Upper lobe of right lung (tissue), 1 donor: ENCODE results near the gene RAD51B. TPM values are rescaled to one million over a fixed set of nuclear protein-coding genes. Genes with fewer than 3 reads are reported as not detected.

Experiments used
- ATAC-seq: fragments of 200-7000 bp; cut with Tn5 transposase; one replicate; pipeline ENCODE4 v1.9.1; 2020; ENCODE audit warnings: mild to moderate bottlenecking, moderate library complexity
- DNase-seq: peaks from one replicate; pipeline ENCODE4 v3.0.0-alpha.2; 2020
- H3K27ac ChIP-seq: fragments of 200-600 bp; one replicate; pipeline ENCODE4 v1.8.0; 2022
- H3K27me3 ChIP-seq: fragments of 200-600 bp; one replicate; pipeline ENCODE4 v1.8.0; 2022; ENCODE audit warnings: mild to moderate bottlenecking
- H3K36me3 ChIP-seq: fragments of 200-600 bp; one replicate; pipeline ENCODE4 v1.8.0; 2022
- H3K4me1 ChIP-seq: fragments of 200-600 bp; one replicate; pipeline ENCODE4 v1.8.0; 2022
- H3K4me3 ChIP-seq: fragments of 200-600 bp; one replicate; pipeline ENCODE4 v1.8.0; 2022; ENCODE audit warnings: mild to moderate bottlenecking
- H3K9me3 ChIP-seq: fragments of 200-600 bp; one replicate; pipeline ENCODE4 v1.8.0; 2022
- intact Hi-C: fragments of 100-400 bp; cut with DNase I; formaldehyde crosslinking; loops from one replicate; pipeline ENCODE4 v1.11.0; 2022
- total RNA-seq: library from RNA; stranded (reverse); fragmentation: NEBNext Ultra II Directional; extraction: Animal tissue kit (Norgen Biotek cat#: 25700); gene quantifications from one replicate; pipeline ENCODE4 v1.2.1, GENCODE V29; 2021
- TF ChIP-seq, protein P1 (sequence below): fragments of 200-600 bp; IDR thresholded peaks from one replicate; pipeline ENCODE4 v1.8.0; 2022; ENCODE audit warnings: antibody characterized with exemption
- donor health status: DM: no; HTN: yes; CAD: no; lungs with severe emphysema.

Gene RAD51B
- total RNA-seq, 1 donor from 2014 or later, result 11.5 TPM

DNA sequence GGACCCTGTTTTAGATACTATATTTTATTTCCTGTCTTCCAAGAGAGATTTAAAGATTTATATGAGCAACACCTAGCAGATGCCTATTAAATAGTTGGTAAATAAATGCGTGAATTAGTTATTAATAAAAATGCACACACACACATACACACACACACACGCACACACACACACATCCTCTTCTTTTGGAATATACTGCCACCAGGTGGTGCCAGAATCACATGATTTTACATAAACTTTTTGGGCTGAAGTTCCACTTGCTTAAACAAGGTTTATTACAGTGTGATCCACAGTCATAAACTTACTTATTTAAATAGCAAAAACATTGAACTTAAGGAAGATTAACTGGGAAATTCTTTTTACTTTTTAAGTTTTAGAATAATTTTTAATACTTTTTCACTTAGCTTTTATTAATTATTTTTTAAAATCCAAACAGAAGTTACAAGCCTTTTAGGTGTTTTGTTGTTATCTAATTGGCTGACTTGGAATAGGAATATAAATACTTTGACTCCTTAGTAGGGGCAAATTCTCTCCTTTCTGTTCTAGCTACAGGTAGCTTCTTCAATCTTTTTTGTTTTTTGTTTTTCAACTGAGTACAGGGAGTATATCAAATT, 17.5 kb downstream of the RAD51B start:
- no peak for DNase-seq

GRCh38 chr14:67846029-67846610, 26.5 kb downstream of the RAD51B start:
- ATAC-seq (peak; percentile 31), DNase-seq (no peak)
- Histone ChIP-seq H3K4me3 (no peak overlapping the region), H3K27ac (no peak overlapping the region), H3K27me3 (no peaks in the 10 kb centered on the region), H3K4me1 (no peaks in the 10 kb centered on the region), H3K9me3 (no peaks in the 10 kb centered on the region), H3K36me3 (no peaks in the 10 kb centered on the region)
- TF ChIP-seq, protein P1, sequence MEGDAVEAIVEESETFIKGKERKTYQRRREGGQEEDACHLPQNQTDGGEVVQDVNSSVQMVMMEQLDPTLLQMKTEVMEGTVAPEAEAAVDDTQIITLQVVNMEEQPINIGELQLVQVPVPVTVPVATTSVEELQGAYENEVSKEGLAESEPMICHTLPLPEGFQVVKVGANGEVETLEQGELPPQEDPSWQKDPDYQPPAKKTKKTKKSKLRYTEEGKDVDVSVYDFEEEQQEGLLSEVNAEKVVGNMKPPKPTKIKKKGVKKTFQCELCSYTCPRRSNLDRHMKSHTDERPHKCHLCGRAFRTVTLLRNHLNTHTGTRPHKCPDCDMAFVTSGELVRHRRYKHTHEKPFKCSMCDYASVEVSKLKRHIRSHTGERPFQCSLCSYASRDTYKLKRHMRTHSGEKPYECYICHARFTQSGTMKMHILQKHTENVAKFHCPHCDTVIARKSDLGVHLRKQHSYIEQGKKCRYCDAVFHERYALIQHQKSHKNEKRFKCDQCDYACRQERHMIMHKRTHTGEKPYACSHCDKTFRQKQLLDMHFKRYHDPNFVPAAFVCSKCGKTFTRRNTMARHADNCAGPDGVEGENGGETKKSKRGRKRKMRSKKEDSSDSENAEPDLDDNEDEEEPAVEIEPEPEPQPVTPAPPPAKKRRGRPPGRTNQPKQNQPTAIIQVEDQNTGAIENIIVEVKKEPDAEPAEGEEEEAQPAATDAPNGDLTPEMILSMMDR, result no peak
- intact Hi-C loops, result no loop called here

More for the DNA sequence above, 17.5 kb downstream of the RAD51B start:
- TF ChIP-seq, protein P1, result peak; percentile 56
- peak; percentile 89 for ATAC-seq
- H3K27ac ChIP-seq, result no peak overlapping the region
- no peaks in the 10 kb centered on the region for H3K27me3 ChIP-seq
- no peaks in the 10 kb centered on the region for H3K36me3 ChIP-seq
- no peaks in the 10 kb centered on the region for H3K9me3 ChIP-seq
- H3K4me3 ChIP-seq, result no peak overlapping the region
- no peaks in the 10 kb centered on the region for H3K4me1 ChIP-seq
- intact Hi-C loops, result no loop called here

DNA sequence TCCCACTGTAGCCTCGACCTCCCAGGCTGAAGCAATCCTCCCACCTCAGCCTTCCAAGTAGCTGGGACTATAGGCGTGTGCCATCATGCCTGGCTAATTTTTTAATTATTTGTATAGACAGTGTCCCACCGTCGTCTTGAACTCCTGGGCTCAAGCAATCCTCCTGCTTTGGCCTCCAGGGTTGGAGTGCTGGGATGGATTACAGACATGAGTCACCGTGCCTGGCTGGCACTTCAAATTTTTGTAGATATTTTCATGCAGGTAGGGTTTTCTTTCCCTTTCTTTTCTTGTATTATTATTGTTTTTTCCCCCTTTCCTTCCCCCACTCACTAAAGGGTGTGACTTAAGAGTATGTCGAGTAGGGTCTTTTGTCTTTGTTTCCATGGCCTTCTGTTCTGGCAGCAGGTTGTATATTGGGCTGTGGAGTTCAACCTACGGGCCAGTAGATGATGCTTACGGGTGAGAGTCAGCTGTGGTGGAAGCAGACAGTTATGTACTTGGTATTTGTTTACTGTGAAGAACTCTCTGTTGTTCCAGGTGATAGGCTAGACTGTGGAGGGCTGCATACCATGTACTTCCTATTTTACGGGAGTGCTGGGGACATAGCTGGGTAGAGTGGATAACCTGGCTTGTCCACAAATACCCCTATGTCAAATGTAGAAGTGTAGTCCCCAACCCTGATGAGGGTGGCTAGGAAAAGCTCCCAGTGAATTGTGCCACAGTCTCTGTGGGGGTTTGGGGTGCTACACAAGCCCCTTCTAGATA, 30.7 kb downstream of the RAD51B start:
- intact Hi-C loops, result no loop called here
- ATAC-seq, result no peak

DNA sequence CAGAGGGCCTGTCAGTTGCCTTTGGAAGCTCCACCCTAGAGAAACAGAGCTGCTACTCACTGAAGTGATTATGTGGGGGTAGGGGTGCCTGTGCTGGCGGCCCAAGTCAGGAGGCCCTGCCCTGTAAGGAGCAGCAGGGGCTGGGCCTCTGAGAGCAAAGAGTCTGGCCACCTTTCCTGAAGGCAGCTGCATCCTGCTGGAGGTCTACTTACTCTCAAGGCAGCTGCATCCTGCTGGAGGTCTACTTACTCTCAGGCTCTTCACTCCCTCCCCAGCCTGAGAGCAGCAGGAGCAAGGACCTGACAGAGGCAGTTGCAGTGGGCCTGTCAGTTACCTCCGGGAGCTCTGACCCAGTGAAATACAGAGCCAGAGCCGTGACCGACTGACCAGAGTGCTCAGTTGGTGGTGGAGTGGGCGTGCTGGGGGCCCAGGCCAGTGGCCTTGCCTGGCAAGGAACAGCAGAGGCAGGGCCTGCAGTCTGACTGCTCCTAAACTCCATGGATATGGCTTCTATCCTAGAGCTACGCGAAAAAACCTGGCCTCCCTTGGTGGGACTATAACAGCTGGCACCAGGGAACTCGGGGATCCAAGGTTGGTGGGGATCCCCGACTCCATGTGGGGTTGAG, 32.3 kb downstream of the RAD51B start:
- no peaks in the 10 kb centered on the region for H3K36me3 ChIP-seq
- H3K4me1 ChIP-seq, result no peaks in the 10 kb centered on the region
- H3K27me3 ChIP-seq, result no peaks in the 10 kb centered on the region
- ATAC-seq (no peak), DNase-seq (no peak)
- H3K27ac ChIP-seq, result no peak overlapping the region
- no peak overlapping the region for H3K4me3 ChIP-seq
- H3K9me3 ChIP-seq, result no peaks in the 10 kb centered on the region
- TF ChIP-seq, protein P1, result no peak
- intact Hi-C loops, result no loop called here

More for the DNA sequence above, 30.7 kb downstream of the RAD51B start:
- H3K4me3 ChIP-seq, result no peak overlapping the region
- H3K27me3 ChIP-seq, result no peaks in the 10 kb centered on the region
- H3K36me3 ChIP-seq, result no peaks in the 10 kb centered on the region
- no peak overlapping the region for H3K27ac ChIP-seq
- DNase-seq, result no peak
- no peaks in the 10 kb centered on the region for H3K9me3 ChIP-seq
- TF ChIP-seq, protein P1, result no peak
- no peaks in the 10 kb centered on the region for H3K4me1 ChIP-seq

GRCh38 chr14:67852926-67853604, 33.5 kb downstream of the RAD51B start:
- H3K27ac ChIP-seq, result peak overlapping the region; percentile 13
- H3K4me1 ChIP-seq, result no peaks in the 10 kb centered on the region
- DNase-seq, result no peak
- TF ChIP-seq, protein P1, result no peak
- ATAC-seq, result peak; percentile 81
- no peak overlapping the region for H3K4me3 ChIP-seq
- intact Hi-C loops, result no loop called here
- H3K9me3 ChIP-seq, result no peaks in the 10 kb centered on the region
- H3K36me3 ChIP-seq, result no peaks in the 10 kb centered on the region
- H3K27me3 ChIP-seq, result no peaks in the 10 kb centered on the region
